NCI-H460 (cell line): Measurements from ENCODE around the gene TRAPPC14. TPM values are rescaled to one million over a fixed set of nuclear protein-coding genes. Genes with fewer than 3 reads are reported as not detected.
"Not testable (repeated sequence)": the region's sequence is repeated elsewhere in the genome, so short reads cannot be mapped to it uniquely, and the experiment has no call there.

Experiments
- DNase-seq: peaks from one replicate; pipeline ENCODE4 v3.0.0-alpha.2; 2016; ENCODE audit warnings: low read depth; ENCODE audit errors: extremely low read depth
- total RNA-seq: library from RNA; depleted of rRNA; stranded (reverse); fragments of >200 nt; shearing (Covaris generic); gene quantifications from 2 replicates; pipeline ENCODE4 v1.2.3, GENCODE V29; 2014

The TRAPPC14 gene
- total RNA-seq, 1 experiment from 2014 or later: 10.2 TPM

DNA sequence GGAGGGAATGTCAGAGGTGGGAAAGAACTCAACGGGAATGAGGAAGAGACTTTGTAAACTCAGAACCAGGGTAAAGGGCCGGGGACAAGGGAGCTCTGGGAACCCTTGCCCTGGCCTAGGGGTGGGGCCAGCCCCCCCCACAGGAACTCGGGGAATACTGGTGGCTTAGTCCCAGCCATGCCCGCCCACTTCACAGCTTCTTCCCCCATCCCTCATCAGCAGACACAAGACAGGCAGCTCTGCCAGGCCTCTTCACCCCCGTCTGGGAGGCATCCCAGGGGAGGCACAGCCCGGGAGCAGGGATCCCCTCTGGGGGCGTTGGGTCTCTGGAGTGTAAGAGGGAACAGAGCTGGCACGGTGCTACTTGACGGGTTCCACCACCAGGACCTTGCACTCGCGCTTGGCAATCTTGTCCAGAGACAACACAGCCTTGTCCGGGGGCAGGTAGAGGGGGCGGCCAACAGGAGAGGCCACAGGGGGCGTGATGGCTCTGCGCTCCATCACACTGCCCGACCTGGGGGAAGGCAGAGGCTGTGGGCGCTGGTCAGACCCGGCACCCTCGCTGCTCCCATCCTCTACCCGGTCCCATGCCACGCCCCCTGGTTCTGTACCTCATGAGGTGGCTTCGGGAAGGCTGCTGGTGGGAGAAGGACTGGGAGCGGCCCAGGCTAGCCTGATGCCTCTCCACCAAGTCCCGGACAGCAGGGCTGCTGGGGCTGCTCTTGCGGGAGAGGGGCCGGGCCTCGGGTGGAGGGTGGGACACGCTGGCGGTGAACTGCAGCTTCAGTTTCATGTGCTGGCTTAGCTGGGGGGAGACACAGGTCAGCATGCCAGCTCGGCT, 3.7 kb downstream of the TRAPPC14 start:
- DNase-seq: no peak

DNA sequence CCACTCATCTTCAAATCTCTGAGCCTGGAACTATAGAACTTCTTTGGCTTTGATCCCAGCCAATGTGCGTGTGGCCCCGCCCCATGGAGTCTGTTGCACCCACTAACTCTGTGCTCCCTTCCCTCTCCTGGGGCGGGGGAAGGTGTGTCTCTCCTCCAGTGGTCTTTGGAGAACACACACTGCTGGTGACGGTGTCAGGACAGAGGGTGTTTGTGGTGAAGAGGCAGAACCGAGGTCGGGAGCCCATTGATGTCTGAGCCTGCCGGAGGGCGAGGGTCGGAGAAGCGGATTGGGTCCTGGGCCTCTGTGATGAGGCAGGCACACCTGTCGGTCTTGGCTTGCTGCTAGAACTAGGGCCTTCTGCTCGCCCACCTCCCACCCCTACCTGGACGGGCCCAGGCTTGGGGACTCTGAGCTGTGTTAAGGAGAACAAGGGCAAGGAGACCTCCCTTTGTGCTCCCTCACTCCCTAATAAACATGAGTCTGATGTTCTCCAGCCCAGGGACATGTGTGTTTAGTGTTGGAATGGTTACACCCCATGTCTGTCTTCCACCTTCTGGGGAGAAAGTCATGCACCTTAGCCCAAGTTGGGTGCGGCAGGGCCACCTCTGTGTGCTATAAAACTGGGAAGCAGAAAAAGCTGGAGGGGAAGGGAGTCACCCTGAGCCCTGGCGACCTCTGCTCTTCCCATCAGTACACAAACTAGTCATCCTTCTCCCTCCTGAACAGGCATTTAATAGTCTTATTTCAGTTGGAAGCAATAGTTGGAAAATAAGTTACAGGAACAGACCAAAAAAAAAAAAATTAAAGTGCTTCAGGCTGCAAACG, 4.6 kb downstream of the TRAPPC14 start:
- DNase-seq: no peak

DNA sequence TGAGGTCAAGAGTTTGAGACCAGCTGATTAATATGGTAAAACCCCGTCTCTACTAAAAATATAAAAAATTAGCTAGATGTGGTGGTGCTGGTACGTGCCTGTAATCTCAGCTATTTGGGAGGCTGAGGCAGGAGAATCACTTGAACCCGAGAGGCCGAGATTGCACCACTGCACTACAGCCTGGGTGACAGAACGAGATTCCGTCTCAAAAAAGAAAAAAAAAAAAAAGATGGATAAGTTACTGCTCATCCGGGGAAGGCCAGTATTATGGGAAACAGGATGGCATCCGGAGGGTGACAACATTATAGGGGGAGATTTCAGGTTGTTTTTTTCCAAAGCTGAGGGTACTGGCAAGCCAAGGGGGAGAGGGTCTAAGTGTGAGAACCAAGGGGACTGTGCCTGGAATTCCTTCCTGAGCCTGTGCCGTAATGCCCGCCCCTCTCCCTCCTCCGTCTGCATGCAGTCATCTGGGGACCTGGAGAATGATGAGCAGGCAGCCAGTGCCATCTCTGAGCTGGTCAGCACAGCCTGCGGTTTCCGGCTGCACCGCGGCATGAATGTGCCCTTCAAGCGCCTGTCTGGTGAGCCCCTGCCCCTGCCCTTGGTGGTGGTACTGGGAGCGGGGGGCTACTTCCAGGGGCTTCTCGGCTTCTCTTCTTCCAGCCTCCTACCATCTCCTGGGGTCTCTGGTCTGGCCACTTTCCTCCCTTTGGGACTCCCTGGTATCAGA, 5.4 kb downstream of the TRAPPC14 start:
- DNase-seq: no peak

DNA sequence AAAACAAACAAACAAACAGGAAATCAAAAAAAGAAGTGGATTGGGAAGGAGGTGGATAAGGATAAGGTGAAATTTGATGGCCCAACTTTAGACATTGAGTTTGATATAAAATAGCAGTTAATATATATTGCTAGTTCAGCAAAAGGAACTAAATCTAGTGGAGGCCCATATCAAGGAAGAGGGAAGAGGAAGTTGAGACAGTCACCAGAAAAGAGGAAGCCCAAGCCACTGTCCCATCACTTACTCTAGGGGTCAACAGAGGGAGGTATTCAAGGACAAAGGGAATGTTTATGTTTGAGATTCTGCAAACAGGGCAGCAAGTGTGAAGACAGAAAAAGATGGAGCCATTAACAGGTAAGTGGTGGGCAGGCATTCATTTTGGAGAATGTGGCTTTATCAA, 6.1 kb downstream of the TRAPPC14 start:
- no peak for DNase-seq

DNA sequence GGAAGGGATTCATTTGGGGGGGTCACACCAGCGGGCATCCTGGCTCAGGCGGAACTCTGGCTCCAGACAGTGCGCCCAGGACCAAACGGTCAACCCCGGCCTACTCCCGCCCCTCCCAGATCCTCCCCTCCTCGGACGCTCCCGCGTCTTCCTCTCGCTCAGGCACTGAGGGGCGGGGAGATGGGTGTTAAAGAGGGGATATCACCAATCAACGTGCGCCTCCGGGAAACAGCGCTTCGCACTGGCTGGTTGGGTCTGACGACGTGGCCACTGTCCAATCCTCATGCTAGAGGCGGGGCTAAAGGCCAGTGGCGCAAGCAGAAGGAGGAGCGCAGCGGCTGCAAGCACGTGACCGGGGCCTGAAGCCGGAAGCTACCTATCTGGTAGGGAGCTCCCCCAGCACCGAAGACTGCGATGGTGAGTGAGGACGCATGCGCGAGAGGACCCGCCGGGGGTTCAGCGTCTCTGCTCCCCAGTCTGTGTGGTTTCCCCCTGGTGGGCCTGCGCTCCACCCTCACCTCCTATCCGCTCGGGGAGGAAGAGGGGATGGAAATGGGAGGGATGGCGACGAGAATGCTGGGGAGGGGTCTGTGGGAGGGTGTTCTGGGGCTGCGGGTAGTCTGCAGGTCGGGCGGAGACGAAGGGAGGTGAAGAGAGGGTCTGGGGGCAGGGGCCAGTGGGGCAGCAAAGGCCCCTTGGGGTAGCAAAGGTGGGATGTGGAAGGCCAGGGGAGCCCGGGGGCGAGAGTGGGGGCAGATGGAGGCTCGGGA, 9.8 kb downstream of the TRAPPC14 start, which contains the start of gene LAMTOR4:
TSS of gene LAMTOR4 (plus strand) at position 360 of the 770 bp plus-strand sequence. CDS start at position 415, 55 bp downstream.
- DNase-seq: peak; percentile 99

DNA sequence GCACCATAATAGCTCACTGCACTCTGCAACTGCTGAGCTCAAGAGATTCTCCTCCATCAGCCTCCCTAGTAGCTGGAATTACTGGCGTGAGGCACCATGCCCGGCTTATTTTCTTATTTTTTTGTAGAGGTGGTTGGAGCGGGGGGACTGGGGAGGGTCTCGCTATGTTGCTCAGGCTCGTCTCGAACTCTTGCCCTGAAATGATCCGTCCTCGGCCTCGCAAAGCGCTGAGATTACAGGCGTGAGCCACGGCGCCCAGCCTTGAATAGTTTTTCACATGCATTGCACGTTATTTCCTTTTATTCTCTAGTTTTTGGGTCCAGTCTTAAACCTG, 10.3 kb downstream of the TRAPPC14 start:
- DNase-seq: no peak

DNA sequence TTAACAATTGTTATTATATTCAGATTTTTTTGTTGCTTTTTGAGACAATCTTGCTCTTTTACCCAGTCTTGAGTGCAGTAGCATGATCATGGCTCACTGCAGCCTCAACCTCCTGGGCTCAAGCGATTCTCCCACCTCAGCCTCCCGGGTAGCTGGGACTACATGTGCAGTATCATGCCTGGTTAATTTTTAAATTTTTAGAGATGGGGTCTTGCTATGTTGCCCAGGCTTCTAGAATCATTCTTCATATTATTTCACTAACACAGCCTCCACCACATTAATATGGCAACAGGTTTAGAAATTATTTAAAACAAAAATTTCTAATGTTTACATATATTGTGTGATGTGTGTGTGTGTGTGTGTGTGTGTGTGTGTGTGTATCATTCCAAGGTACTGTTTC, 11.2 kb downstream of the TRAPPC14 start:
- DNase-seq: no peak

DNA sequence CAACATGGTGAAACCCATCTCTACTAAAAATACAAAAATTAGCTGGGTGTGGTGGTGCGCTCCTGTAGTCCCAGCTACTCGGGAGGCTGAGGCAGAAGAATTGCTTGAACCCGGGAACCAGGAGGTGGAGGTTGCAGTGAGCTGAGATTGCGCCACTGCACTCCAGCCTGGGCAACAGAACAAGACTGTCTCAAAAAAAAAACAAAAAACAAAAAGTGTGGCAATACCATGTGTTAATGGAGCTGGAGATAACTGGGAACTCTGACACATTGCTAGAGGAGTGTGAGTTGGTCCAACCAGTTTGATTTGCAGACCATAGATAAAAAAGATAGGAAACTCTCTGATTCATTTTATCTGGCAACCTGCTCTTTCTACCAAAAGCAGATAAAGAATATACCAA, 12.2 kb downstream of the TRAPPC14 start:
- not testable (repeated sequence) for DNase-seq

DNA sequence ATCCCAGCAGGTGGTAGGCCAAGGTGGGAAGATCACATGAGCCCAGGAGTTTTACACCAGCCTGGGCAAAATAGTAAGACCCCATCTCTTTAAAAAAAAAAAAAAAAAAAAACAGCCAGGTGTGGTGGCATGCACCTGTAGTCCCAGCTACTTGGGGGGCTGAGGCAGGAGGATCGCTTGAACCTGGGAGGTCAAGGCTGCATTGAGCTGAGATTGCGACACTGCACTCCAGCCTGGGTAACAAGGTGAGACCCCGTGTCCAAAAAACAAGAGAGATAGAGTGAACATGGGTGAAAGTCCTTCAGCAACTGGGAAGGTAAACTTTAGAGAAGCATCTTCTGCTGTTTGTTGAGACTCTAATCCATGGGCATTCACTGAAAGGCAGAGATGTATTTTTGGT, 16.1 kb downstream of the TRAPPC14 start:
- no peak for DNase-seq

DNA sequence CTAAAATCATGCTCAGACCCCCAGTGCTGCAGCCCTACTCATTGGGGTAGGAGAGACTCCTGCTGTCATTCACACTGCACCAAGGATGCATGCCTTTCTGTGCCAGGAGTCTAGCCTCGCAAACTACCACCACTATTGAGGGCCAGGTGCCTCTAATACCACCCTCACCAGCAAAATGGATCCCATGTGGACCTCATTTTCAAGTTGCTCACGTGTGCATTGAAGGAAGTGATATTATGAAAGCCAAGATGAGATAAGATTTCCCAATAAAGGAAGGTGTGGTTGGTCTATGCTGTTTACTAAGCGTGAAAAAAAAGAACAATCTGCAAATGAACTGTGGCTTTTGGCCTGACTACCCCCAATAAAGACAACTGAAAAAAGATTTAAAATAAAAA, 17.0 kb downstream of the TRAPPC14 start:
- no peak for DNase-seq

DNA sequence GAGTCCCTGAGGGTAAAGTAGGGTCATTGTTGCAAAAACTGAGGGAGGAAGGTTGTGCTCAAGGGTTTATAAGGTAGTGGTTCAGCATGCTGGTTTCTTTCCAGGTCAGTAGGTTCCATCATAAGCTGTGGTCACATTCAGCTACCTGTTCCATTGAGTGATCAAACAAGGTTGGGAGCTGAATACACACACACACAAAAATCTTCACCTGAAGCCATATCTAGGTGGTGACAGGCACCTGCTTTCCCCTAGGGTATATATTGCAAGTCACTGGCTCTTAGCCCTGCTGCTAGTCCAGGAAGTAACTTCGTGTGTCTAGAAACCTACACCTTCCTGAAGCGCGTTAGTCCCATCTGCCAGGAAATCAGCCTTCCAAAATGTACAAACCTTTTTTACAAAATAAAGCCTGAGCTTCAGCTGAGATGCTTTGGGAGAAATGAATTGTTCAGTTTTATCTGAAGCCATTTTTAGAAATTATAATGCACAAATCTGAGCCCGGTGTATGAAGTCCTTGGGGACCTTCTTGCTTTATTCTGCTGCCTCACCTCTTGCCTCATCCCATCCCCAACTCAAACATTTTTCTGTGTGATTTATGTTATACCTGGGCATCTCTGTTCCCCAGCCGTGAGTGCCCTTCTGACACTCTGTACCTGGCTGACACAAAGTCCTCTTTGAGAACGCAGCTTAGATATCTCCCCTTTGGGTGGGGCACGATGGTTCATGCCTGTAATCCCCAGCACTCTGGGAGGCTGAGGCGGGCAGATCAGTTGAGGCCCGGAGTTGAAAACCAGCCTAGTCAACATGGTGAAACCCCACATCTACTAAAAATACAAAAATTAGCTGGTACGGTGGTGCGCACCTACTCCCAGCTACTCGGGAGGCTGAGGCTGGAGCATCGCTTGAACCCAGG, 20.4 kb downstream of the TRAPPC14 start:
- no peak for DNase-seq

DNA sequence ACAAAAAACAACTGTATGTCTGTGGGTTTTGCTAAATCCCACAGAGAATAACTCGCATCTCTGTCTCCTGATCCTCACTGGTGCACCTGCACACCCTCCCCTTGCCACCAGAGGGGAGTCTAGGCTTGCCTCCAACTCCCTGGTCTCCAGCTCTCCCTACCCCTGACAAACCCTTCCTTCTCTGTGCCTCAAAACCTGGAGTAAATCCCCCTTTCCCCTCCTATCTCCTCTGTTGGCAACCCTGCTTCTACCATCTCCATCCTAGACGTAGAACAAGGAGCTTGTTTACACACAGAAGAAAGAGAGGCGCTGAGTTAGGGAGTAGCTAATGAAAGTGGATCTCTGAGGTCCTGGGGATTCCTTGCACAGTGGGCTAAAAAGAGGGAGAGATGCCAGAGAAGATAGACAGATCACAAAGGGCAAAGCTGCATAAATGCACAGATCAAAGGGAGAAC, 25.8 kb downstream of the TRAPPC14 start:
- DNase-seq: peak; percentile 72

DNA sequence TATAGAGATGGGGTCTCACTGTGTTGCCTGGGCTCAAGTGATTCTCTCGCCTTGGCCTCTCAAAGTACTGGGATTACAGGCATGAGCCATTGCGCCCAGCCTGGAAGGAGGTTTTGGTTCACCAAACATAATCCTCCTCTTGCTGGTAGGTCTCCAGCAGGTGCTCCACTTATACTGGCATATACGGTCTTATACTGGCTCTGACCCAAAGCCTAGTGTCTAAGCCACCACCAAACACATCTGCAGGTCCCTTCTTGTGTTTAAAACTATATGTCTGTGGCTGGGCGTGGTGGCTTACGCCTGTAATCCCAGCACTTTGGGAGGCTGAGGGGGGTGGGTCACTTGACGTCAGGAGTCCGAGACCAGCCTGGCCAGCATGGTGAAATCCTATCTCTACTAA, 26.4 kb downstream of the TRAPPC14 start:
- DNase-seq: no peak

DNA sequence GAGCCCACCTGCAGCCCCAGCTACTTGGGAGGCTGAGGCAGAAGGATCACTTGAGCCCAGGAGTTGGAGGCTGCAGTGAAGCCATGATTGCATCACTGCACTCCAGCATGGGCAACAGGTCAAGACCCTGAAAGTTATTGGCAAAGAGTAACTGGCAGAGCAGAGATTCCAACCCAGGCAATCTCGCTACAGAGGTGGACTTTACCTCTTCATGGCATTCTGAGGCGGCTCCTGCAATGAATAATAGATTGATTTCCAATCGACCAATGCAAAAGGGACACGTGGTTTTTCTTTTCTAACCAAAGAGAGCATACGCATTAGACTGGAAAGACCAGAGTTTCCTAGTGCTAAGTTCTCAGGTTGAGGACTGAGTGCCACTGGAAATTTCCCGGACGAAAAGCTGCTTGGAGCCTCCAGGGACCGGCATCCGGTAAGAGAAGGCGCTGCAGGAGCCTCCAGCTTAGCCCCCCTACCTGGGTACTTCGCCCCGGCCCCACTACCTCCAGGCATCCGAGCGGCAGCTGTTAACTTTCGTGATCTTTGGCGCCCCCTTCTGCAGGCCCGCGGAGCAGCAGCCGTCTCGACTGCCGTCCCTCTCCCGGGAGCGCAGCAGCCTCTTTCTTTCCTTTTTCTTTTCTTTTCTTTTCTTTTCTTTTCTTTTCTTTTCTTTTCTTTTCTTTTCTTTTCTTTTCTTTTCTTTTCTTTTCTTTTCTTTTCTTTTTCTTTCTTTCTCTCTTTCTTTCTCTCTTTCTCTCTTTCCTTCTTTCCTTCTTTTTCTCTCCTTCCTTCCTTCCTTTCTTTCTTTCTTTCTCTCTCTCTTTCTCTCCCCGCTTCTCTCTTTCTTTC, 27.7 kb downstream of the TRAPPC14 start:
- DNase-seq: peak; percentile 60

DNA sequence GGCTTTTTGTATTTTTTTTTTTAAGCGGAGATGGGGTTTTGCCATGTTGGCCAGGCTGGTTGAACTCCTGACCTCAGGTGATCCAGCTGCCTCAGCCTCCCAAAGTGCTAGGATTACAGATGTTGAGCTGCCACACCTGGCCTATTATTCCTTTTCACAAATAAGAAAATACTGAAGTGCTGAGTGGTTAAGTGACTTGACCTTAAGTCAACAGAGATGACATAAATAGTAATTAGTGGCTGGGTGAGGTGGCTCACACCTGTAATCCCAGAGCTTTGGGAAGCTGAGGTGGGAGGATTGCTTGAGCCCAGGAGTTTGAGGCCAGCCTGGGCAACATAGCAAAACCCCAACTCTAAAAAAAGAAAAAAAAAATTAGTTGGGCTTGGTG, 28.3 kb downstream of the TRAPPC14 start:
- not testable (repeated sequence) for DNase-seq

DNA sequence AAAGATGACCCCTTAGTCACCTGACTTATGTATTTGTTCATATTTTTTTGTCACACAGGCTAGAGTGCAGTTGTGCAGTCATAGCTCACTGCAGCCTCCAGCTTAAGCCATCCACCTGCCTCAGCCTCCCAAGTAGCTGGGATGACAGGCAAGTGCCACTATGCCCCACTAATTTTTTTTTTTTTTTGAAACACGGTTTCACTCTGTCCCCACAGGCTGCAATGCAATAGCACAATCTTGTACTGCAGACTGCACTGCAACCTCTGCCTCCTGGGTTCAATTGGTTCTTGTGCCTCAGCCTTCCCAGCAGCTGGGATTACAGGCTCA, 29.9 kb downstream of the TRAPPC14 start:
- no peak for DNase-seq

DNA sequence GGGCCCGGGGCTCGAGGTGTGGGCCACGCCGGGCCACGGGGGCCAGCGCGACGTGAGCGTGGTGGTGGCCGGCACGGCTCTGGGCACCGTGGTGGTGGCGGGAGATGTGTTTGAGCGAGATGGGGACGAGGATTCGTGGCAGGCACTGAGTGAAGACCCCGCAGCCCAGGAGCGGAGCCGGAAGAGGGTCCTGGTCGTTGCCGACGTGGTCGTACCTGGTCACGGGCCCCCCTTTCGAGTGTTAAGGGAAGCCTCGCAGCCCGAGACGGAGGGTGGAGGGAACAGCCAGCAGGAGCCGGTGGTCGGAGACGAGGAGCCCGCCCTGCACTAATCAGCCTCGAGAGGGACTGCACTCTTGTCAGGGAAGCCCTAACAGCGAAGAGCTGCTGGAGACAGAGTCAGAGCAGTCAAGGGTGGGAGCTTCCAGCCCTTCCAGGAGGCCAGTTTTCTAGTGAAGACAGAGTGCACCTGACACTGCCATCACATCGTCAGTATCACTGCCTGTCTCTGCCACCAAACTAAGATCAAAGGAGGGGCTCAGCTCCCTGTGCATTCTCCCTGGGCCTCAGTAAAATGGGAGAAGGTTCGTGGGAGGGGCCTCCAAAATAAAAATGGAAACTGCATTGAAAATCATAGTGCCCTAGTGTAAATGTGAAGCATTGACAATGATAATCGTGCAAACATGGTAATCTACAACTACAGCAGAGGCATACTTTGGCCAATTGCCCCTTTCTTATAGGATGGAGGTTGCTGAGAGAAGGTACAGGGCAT, 30.5 kb downstream of the TRAPPC14 start:
- DNase-seq: no peak
